ENCODE data around the gene REEP5. TPM values are rescaled to one million over a fixed set of nuclear protein-coding genes. Genes with fewer than 3 reads are reported as not detected.

Gene REEP5
- total and polyA plus RNA-seq, 9 of the 15 experiments (the other 6 are each of a cell fraction or from before 2014, with no cell fraction given), result 14.7 to 102 (median 36.0) TPM

DNA sequence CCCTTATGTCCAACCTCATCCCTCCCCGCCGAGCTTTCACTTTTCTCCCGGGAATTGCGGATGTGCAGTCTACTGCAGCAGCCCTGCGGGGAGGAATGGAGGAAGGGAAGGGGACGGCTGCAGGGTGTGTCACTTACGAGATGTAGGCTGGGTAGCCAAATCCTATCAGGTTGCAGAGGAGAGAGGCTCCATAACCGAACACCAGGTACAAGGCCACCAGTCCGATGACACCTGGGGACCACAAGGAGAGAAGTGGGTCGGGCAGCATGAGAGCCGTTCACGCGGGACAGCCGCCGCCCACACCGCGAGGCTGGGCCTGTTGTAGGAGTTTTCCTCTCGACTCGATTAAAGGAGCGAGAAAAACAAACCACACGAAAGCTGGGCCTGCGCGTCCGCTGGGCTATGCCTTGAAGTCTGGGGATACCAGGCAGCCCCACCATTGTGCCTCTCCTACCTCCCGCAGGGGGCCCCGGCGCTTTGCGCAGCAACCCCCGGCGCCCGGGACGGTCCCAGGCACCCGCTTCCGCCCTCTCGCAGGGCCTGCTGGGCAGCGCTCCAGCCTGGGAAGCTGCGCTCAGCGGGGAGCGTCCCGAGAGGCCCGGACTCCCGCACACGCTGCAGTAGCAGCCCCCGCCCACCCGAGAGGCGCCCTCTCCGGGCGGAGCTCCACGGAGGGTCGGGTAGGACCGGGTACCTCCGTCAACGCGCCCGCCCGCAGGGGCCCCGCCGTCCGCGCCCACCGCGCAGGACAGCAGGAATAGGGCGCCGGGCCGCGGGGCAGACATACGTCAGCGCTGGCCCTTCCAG, 798 bp downstream of the REEP5 start (continued):
- TF ChIP-seq USF2 (CRISPR knock-in tag; IDR thresholded peaks at IDR 0.05), result no peak
- 0 out of 2 replicates have a peak, but pooled peaks have one; percentile 43 for TF ChIP-seq E2F1 (CRISPR knock-in tag; IDR thresholded peaks at IDR 0.05)
- TF ChIP-seq PTBP1 (IDR thresholded peaks at IDR 0.05; ENCODE audit: low read depth, low read length), result no peak
- no peak for TF ChIP-seq PHB2 (IDR thresholded peaks at IDR 0.05; ENCODE audit: low read depth)
- TF ChIP-seq POLR2A (conservative IDR thresholded peaks at IDR 0.05), result no peak
- no peak for TF ChIP-seq MECOM (CRISPR knock-in tag; IDR thresholded peaks at IDR 0.05)
- TF ChIP-seq ZBTB7A (IDR thresholded peaks at IDR 0.05; ENCODE audit: borderline replicate concordance, control insufficient read depth, low read depth, low read length), result peak; percentile 90
- no peak for TF ChIP-seq CC2D1A (IDR thresholded peaks at IDR 0.05)
- peak; percentile 26 for TF ChIP-seq AFF4 (CRISPR knock-in tag; IDR thresholded peaks at IDR 0.05)
- TF ChIP-seq FIP1L1 (IDR thresholded peaks at IDR 0.05; ENCODE audit: low read depth, low read length, poor library complexity, severe bottlenecking), result peak; percentile 4
- TF ChIP-seq, protein P1, sequence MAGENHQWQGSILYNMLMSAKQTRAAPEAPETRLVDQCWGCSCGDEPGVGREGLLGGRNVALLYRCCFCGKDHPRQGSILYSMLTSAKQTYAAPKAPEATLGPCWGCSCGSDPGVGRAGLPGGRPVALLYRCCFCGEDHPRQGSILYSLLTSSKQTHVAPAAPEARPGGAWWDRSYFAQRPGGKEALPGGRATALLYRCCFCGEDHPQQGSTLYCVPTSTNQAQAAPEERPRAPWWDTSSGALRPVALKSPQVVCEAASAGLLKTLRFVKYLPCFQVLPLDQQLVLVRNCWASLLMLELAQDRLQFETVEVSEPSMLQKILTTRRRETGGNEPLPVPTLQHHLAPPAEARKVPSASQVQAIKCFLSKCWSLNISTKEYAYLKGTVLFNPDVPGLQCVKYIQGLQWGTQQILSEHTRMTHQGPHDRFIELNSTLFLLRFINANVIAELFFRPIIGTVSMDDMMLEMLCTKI (IDR thresholded peaks at IDR 0.05; ENCODE audit: partially characterized antibody), result no peak
- no peak for TF ChIP-seq LEF1 (IDR thresholded peaks at IDR 0.05)
- TF ChIP-seq, protein P2, sequence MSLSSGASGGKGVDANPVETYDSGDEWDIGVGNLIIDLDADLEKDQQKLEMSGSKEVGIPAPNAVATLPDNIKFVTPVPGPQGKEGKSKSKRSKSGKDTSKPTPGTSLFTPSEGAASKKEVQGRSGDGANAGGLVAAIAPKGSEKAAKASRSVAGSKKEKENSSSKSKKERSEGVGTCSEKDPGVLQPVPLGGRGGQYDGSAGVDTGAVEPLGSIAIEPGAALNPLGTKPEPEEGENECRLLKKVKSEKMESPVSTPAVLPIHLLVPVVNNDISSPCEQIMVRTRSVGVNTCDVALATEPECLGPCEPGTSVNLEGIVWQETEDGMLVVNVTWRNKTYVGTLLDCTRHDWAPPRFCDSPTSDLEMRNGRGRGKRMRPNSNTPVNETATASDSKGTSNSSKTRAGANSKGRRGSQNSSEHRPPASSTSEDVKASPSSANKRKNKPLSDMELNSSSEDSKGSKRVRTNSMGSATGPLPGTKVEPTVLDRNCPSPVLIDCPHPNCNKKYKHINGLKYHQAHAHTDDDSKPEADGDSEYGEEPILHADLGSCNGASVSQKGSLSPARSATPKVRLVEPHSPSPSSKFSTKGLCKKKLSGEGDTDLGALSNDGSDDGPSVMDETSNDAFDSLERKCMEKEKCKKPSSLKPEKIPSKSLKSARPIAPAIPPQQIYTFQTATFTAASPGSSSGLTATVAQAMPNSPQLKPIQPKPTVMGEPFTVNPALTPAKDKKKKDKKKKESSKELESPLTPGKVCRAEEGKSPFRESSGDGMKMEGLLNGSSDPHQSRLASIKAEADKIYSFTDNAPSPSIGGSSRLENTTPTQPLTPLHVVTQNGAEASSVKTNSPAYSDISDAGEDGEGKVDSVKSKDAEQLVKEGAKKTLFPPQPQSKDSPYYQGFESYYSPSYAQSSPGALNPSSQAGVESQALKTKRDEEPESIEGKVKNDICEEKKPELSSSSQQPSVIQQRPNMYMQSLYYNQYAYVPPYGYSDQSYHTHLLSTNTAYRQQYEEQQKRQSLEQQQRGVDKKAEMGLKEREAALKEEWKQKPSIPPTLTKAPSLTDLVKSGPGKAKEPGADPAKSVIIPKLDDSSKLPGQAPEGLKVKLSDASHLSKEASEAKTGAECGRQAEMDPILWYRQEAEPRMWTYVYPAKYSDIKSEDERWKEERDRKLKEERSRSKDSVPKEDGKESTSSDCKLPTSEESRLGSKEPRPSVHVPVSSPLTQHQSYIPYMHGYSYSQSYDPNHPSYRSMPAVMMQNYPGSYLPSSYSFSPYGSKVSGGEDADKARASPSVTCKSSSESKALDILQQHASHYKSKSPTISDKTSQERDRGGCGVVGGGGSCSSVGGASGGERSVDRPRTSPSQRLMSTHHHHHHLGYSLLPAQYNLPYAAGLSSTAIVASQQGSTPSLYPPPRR (CRISPR knock-in tag; IDR thresholded peaks at IDR 0.05; ENCODE audit: borderline replicate concordance), result no peak
